NAMALWA (cell line): ENCODE data around the gene GMDS.
A peak's percentile ranks its signal among the peaks of the same experiment; 100 is the strongest.
"Not testable (repeated sequence)": the region's sequence is repeated elsewhere in the genome, so short reads cannot be mapped to it uniquely, and the experiment has no call there.

Source experiments
- DNase-seq: peaks from one replicate; pipeline ENCODE4 v3.0.0-alpha.2; 2015; ENCODE audit warnings: low spot score

GMDS gene

DNA sequence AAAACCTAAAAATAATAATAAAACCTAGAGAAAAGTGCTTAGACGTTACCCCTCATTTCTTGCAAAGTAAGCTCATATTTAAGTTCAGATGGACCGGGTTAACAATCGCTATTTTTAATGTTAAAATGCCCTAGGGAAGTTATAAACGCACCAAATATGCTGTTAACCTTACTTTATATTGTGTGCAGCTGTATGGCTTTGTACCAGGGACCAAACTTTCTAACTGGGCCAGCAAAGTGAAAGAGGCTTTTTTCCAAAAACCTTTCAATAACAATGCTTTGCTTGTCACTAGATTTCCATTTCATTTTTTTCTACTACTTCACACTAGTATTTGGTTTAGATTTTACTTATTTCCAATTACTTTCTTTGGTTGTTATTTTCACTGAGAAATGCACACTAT is 387.2 kb downstream of the GMDS start:
- DNase-seq, result no peak

GRCh38 chr6:1856381-1856780 is 389.0 kb downstream of the GMDS start:
- DNase-seq, result peak; percentile 83

DNA sequence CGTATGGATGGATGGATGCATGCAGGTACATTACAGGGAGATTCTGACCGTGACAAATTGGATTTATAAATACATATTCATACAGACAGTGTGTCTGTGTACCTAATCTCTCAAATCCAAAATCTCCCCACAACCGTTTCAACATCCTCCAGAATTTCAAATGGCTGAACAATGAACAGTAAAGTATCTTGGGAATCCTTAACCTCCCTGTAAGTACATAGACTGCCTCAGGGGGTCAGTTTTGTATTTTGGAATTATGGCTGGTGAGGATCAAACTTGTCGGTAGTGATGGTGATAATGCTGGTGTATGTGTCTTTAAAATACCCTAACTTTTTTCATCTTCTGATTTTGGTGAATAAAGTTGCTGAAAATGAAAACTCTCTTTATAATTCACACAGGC is 389.5 kb downstream of the GMDS start:
- no peak for DNase-seq

DNA sequence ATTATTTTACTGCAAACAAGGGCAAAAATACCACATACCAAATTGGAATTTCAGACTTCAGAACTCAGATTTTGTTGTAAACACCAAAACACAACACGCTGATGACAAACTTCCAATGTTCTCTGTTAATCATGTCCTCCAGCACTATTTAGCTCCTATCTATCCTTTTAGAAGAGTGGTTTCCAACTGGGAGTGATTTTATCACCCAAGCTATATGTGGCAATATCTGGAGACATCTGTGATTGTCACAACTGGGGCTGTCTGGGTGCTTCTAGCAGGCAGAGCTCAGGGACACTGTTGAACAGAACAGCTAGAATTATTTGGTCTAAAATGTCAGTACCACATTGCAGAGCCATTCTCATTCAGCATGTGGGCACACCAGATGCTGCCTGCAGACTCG is 391.1 kb downstream of the GMDS start:
- DNase-seq, result no peak

GRCh38 chr6:1853761-1854160 is 391.6 kb downstream of the GMDS start:
- no peak for DNase-seq

- no peak for DNase-seq
These were observed 393.5 kb downstream of the GMDS start for GRCh38 chr6:1851681-1852456.

DNA sequence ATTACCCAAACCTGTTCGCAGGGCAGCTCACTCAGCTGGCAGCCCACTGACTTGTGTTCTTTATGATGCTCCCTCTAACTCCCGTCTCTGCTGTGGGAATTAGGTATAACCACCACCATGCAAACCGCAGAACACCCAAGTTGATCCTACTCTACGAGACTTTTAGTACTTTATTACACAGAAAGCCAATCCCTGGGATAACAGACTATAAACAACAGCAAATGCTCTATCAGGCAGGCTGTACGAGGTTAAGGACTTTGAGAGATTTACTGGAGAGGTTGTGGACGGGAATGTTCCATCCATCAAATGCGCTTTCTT is 394.6 kb downstream of the GMDS start:
- no peak for DNase-seq

DNA sequence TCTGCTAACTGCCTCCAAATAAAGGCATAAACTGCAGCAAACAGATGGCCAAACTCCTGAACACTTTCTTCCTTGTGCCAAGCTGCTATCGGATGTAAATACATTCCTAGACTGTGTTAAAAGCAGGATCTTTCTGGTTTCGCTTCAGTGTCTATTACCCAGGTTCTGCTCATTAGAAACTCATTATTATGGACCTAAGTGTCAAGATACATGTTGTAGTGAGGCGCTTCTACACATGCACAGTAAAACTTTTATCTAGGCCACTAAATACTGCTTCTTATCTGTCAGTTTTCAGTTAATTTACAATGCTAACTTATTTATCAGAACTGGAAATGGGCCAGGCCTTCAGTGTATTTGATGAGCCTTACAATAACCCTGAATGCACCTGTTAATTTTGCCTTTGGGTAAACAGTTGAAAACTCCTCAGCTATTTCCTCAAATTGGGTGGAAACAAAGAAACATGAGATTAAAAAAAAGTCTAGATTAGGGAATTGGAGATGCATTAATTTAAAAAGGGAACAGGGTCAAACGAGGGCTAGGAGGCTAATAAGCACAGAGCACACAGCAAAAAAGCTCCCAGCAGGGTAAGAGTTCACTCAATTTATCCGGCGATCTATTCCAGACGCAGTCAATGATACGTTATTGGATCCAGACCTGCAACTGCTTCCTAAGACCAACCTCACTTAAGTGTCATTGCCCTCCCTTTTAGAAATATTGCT is 395.1 kb downstream of the GMDS start:
- DNase-seq, result no peak

DNA sequence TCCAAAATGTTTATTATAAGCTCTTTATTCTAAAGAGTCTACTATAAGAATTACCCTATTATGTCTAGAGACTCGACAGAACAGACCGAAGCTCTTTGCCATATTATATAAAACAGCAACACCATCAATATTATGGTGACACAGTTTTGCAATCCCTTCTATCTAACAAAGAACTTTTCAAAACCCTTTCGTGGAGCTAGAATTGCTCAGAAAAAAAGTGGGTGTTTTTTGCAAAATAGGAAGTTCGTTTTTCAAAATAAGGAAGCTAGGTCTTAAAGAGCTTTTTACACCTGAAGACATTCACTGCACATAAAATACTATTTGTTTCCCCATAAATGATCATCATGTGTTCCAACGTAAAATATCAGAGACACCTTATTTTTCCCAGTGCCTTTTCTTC is 395.7 kb downstream of the GMDS start:
- DNase-seq, result no peak

GRCh38 chr6:1848752-1849151 is 396.7 kb downstream of the GMDS start:
- no peak for DNase-seq

- DNase-seq, result no peak
These were observed 398.8 kb downstream of the GMDS start for GRCh38 chr6:1846611-1847010.

GRCh38 chr6:1845543-1845942 is 399.9 kb downstream of the GMDS start:
- not testable (repeated sequence) for DNase-seq

DNA sequence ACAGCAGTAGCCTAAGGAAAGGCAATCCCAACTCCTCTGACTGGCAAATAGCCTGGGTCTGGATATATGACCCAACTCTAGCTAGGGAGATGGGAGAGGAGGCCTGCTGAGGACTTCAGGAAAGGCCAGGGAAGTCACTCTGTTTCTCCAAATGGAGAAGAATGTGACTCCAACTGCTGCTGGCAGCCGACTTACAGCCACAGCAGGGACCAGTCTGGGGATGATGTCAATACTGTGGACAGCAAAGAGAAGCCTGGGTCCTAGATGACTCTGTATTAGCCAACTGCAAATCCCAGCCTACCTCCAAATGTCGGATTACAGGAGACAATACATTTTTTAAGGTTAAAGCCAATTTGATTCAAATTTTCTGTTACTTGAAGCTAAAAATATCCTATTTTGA is 403.1 kb downstream of the GMDS start:
- no peak for DNase-seq

GRCh38 chr6:1841136-1841535 is 404.3 kb downstream of the GMDS start:
- no peak for DNase-seq

DNA sequence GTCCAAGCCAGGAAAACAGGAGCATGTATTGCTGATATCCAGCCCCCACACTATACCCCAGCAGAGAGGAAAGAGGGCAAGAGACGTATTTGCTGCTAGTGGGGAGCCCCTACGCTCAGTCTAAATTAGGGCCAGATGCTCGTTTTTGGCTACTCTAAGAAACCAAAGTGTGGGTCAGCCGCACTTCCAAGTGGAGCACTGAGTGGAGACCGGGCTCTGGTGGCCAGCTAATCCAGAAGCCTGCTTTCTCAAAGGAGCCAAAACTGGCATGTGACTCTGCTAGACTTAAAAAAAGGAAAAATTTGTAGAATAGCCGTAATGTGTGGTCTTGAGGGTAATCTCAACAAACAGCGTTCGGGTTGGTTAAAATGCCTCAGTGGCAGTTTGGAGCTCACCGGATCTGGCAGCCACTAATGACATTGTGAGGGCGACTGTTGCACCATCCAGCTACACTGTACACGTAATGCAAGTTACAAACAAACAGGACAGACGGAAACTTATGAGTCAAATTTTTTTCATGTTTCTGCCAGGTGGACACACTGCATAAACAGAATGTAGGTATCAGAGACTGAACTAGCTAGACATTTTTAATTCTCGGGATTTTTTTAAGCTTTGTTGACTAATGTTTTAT is 404.8 kb downstream of the GMDS start:
- no peak for DNase-seq

DNA sequence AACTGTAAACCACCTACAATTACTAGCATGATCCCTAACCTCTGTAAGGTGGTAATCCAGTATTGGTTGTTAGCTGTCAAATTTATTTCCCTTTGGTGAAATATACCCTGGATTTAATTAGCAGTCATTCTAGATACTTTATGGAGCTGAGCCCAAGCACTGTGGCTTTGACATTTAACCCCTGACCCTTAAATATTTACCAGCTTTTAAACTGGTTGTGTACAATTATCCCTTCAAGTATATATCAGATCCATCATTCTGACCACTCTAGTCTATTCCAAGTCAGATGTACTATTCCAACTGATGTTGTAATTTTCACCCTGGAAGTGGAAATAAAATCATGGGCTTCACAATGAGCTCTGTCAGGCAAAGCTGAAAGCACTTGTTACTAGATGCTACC is 406.0 kb downstream of the GMDS start:
- no peak for DNase-seq

- DNase-seq, result no peak
These were observed 406.7 kb downstream of the GMDS start for GRCh38 chr6:1838604-1839213.

DNA sequence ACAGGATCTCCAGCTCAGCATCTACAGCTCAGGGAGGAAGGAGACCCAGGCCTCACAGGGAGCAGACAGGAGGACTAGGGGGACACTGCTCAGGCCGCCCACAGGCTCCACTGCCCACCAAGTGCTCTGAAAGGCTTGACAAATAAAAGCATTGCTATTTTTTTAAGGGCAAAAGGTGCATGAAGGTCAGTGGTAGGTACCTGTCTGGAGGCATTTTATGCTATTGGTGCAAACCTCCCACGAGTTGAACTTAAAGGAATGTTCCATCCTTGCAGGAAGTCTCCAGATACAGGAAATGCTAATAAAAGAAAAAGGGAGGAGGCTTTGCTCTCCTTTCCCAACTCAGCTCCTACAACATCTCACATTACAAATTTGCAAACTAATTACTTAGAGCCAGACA is 407.6 kb downstream of the GMDS start:
- no peak for DNase-seq

GRCh38 chr6:1836690-1837089 is 408.7 kb downstream of the GMDS start:
- DNase-seq, result no peak

DNA sequence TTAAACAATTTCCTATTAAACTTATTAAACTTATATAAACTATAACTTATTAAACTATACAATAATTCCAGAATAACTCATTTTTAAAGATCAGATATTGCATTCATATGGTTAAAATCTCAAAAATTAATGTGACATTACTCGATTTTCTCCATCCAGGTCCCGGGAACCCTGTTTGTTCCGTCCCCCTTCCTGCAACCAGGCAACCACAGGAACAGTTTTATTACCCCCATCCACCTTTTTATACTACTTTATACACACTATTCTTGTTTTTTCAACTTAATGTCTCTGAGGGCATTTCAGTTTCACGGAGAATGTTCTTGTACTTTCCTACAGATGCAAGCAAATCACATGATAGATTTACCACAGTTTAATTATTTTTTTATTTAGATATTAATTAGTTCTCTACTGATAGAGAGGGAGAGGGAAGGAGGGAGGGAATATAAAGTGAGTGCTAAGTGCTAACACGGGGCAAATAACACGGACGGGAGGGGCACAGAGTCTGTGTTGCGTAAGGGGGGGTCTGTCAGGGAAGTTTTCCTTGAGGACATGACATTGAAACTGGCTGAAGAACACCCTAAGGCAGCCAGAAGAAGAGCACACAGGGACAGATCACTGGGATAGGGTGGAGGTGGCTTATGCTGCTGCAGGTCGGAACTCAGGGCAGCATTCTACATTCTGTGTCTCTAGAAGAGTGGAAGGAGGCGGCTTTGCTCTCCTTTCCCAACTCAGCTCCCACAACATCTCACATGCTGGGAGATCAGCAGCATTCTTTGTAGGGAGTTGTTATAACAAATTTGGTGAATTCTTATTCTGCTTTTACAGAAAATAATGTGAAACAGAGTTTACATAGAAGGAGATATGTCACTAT is 410.5 kb downstream of the GMDS start:
- no peak for DNase-seq

DNA sequence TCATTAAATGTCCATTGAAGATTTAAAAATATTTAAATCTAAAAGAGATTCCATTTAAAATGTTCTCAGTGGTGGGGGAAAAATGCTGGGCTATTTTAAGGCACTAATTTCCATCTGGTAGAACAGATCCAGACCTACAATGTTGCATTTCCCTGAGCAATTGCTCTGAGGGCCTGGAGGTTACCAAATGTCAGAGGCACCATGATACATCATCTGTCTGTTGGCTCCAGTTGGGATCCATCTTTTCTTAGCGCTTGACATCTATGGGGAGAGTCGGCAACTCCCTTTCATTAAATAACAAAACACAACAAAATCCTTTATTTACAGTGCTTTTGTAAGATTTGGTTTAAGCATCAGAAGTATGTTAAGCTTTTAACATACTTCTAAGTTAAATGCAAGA is 411.2 kb downstream of the GMDS start:
- DNase-seq, result no peak
